ENCODE data around the gene SLPI.

The SLPI gene

GRCh38 chr20:45235995-45236394 lies 18.4 kb downstream of the SLPI start:
- TF ChIP-seq ELF4 (IDR thresholded peaks at IDR 0.05) (no peak), ZNF384 (IDR thresholded peaks at IDR 0.05) (no peak), FOXM1 (IDR thresholded peaks at IDR 0.05; ENCODE audit: borderline replicate concordance) (no peak), SP1 (IDR thresholded peaks at IDR 0.05) (no peak)
- TF ChIP-seq, protein P1, sequence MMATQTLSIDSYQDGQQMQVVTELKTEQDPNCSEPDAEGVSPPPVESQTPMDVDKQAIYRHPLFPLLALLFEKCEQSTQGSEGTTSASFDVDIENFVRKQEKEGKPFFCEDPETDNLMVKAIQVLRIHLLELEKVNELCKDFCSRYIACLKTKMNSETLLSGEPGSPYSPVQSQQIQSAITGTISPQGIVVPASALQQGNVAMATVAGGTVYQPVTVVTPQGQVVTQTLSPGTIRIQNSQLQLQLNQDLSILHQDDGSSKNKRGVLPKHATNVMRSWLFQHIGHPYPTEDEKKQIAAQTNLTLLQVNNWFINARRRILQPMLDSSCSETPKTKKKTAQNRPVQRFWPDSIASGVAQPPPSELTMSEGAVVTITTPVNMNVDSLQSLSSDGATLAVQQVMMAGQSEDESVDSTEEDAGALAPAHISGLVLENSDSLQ (IDR thresholded peaks at IDR 0.05): no peak
- CTCF ChIA-PET: no interaction called here
- peak; percentile 17 for DNase-seq (ENCODE audit: extremely low spot score)
- POLR2A ChIA-PET: no interaction called here

DNA sequence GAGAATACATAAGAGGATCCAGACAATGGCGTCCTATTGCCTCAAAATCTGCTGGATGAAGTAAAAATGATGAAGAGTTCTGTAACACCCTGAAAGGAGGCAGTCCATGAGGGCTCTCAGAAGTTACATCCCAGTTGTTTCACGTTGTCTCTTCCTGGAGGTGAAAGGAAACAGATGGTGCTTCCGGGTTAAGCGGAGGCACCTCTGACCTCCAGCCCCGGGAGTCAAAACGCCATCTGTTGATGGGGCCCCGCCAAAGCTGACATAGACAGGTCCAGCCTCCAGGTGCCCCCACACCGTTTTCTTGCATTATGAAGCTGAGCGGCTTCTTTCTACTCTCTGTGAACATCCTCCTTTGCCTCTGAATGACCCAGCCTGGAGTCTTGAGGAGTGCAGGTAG lies 23.7 kb downstream of the SLPI start:
- TF ChIP-seq, protein P1 (IDR thresholded peaks at IDR 0.05): no peak
- no peak for TF ChIP-seq ARNT (IDR thresholded peaks at IDR 0.05)
- TF ChIP-seq SP1 (IDR thresholded peaks at IDR 0.05): no peak
- no peak for TF ChIP-seq CTBP1 (IDR thresholded peaks at IDR 0.05; ENCODE audit: borderline replicate concordance)
- TF ChIP-seq TARDBP (IDR thresholded peaks at IDR 0.05): no peak
- ChIA-PET CTCF (no interaction called here), POLR2A (no interaction called here)
- no peak for DNase-seq (ENCODE audit: extremely low spot score)

- DNase-seq (ENCODE audit: extremely low spot score): peak; percentile 34
- TF ChIP-seq L3MBTL2 (conservative IDR thresholded peaks at IDR 0.05) (no peak), ARNT (IDR thresholded peaks at IDR 0.05) (no peak), ELF4 (IDR thresholded peaks at IDR 0.05) (no peak), FOXM1 (IDR thresholded peaks at IDR 0.05; ENCODE audit: borderline replicate concordance) (no peak), SP1 (IDR thresholded peaks at IDR 0.05) (no peak), ZNF384 (IDR thresholded peaks at IDR 0.05) (no peak), FOXA1 (IDR thresholded peaks at IDR 0.05) (no peak), FOXK2 (IDR thresholded peaks at IDR 0.05) (no peak), HDGF (IDR thresholded peaks at IDR 0.05; ENCODE audit: borderline replicate concordance) (no peak), BHLHE40 (IDR thresholded peaks at IDR 0.05; ENCODE audit: borderline replicate concordance) (no peak), LEF1 (IDR thresholded peaks at IDR 0.05; ENCODE audit: borderline replicate concordance) (no peak), SUZ12 (IDR thresholded peaks at IDR 0.05) (no peak), TARDBP (IDR thresholded peaks at IDR 0.05) (no peak)
- TF ChIP-seq, protein P1 (IDR thresholded peaks at IDR 0.05): no peak
- CTCF ChIA-PET: no interaction called here
- POLR2A ChIA-PET: no interaction called here
Observed at GRCh38 chr20:45229264-45230056, 24.9 kb downstream of the SLPI start.

DNA sequence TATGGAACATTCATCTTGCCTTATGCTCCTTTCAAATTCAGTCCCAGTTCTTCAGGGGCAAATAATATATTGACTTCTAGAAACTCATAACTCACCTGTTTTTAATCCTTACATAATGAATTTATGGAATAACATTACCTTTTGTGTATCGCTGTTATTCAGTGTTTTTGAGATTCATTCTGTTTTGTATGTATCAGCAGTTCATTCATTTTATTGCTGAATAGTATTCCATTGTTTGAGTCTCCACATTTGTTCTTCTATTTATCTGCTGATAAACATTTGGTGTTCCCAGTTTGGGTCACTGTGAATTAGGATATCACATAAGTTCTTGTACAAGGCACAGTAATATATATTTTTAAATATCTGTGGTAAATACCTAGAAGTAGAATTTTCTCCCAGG lies 28.1 kb downstream of the SLPI start:
- CTCF ChIA-PET: no interaction called here
- POLR2A ChIA-PET: no interaction called here
- TF ChIP-seq ELF4 (IDR thresholded peaks at IDR 0.05) (no peak), SP1 (IDR thresholded peaks at IDR 0.05) (no peak)
- DNase-seq (ENCODE audit: extremely low spot score): no peak

GRCh38 chr20:45223136-45223535 lies 31.2 kb downstream of the SLPI start:
- ChIA-PET CTCF (no interaction called here), POLR2A (no interaction called here)
- TF ChIP-seq NFRKB (IDR thresholded peaks at IDR 0.05): no peak
- no peak for TF ChIP-seq HDGF (IDR thresholded peaks at IDR 0.05; ENCODE audit: borderline replicate concordance)
- no peak for DNase-seq (ENCODE audit: extremely low spot score)

DNA sequence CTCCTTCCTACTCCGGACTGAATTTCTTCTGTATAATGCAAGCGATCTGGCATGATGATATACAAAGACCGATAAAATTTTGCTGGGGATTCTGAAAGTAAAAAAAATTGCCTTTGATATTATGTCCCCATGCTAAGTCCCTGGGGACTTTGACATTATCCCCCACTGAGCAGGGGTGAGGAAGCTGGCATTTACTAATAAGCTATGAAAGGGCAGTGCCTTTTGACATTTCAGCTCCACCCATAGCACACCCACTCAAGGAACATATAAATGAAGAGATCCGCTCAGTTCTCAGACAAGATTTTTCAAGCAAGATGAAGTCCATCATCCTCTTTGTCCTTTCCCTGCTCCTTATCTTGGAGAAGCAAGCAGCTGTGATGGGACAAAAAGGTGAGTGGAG lies 33.3 kb downstream of the SLPI start, which contains the start of gene SEMG2:
TSS of gene SEMG2 (plus strand) at position 298 of the 400 bp plus-strand sequence. CDS start at position 315, 17 bp downstream.
- POLR2A ChIA-PET: interaction anchor here (0.5 kb wide), 1 partner anchor 314 kb away, joined by 3 read pairs; no protein-coding TSS in a partner anchor
- DNase-seq (ENCODE audit: extremely low spot score): no peak
- TF ChIP-seq ELF4 (IDR thresholded peaks at IDR 0.05) (no peak), BHLHE40 (IDR thresholded peaks at IDR 0.05; ENCODE audit: borderline replicate concordance) (no peak), ARNT (IDR thresholded peaks at IDR 0.05) (no peak), LEF1 (IDR thresholded peaks at IDR 0.05; ENCODE audit: borderline replicate concordance) (no peak)
- CTCF ChIA-PET: no interaction called here

GRCh38 chr20:45218636-45219035 lies 35.7 kb downstream of the SLPI start:
- DNase-seq (ENCODE audit: extremely low spot score): no peak
- ChIA-PET CTCF (no interaction called here), POLR2A (no interaction called here)
- no peak for TF ChIP-seq FOXA1 (IDR thresholded peaks at IDR 0.05)
- no peak for TF ChIP-seq HDGF (IDR thresholded peaks at IDR 0.05; ENCODE audit: borderline replicate concordance)
- no peak for TF ChIP-seq NFRKB (IDR thresholded peaks at IDR 0.05)
- TF ChIP-seq SUZ12 (IDR thresholded peaks at IDR 0.05): no peak
- no peak for TF ChIP-seq TARDBP (IDR thresholded peaks at IDR 0.05)
- TF ChIP-seq CTBP1 (IDR thresholded peaks at IDR 0.05; ENCODE audit: borderline replicate concordance): no peak
- no peak for TF ChIP-seq FOXK2 (IDR thresholded peaks at IDR 0.05)
- TF ChIP-seq, protein P1 (IDR thresholded peaks at IDR 0.05): no peak
- TF ChIP-seq BHLHE40 (IDR thresholded peaks at IDR 0.05; ENCODE audit: borderline replicate concordance): no peak
- TF ChIP-seq L3MBTL2 (conservative IDR thresholded peaks at IDR 0.05): no peak
- no peak for TF ChIP-seq SP1 (IDR thresholded peaks at IDR 0.05)
- no peak for TF ChIP-seq ARNT (IDR thresholded peaks at IDR 0.05)
- no peak for TF ChIP-seq FOXM1 (IDR thresholded peaks at IDR 0.05; ENCODE audit: borderline replicate concordance)
- no peak for TF ChIP-seq ELF4 (IDR thresholded peaks at IDR 0.05)
- TF ChIP-seq LEF1 (IDR thresholded peaks at IDR 0.05; ENCODE audit: borderline replicate concordance): no peak
- TF ChIP-seq ZNF384 (IDR thresholded peaks at IDR 0.05): no peak
